ENCODE results near the gene GAPVD1. TPM values are rescaled to one million over a fixed set of nuclear protein-coding genes. Genes with fewer than 3 reads are reported as not detected.
"Not testable (repeated sequence)": the region's sequence is repeated elsewhere in the genome, so short reads cannot be mapped to it uniquely, and the experiment has no call there.

GAPVD1 gene
- polyA plus RNA-seq, 2 of the 4 experiments (the other 2 are of a cell fraction), result 18.2 to 23.0 TPM

DNA sequence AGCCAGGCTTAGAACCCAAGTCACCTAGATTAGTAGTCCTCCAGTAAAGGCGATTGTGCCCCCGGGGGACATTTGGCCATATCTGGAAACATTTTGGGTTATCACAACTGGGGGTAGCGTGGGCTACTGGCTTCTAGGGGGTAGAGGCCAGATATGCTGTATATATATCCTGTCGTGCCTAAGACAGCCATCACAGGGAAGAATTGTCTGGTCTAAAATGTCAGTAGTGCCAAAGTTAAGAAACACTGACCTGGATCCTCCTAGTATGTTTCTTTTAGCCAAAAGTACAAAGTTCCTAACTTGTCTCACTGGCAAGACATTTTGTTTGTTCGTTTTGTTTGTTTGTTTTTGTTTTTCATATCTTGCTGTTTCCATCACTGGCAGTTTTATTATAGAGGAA is 47.4 kb upstream of the GAPVD1 start:
- H3K4me2 ChIP-seq, result no peak overlapping the region
- DNase-seq (ENCODE audit: low read depth in 1 of 2, low spot score in 1 of 2), result no peak
- H3K9me3 ChIP-seq, result no peaks in the 10 kb centered on the region
- no peaks in the 10 kb centered on the region for H3K4me1 ChIP-seq
- WGBS (ENCODE audit: missing lambda C conversion rate), result 77% methylated on average over 5 of the region's 5 CpGs
- ATAC-seq, result no peak
- POLR2A ChIA-PET, result no interaction called here
- CTCF ChIA-PET, result no interaction called here
- no peak overlapping the region for H3K27ac ChIP-seq
- TF ChIP-seq FOSL2 (IDR thresholded peaks at IDR 0.05) (no peak), FOSL2 (CRISPR knock-in tag; IDR thresholded peaks at IDR 0.05) (no peak), SREBF2 (IDR thresholded peaks at IDR 0.05) (no peak), CBX8 (IDR thresholded peaks at IDR 0.05) (no peak), ZSCAN20 (CRISPR knock-in tag; IDR thresholded peaks at IDR 0.05) (no peak), NFE2L2 (conservative IDR thresholded peaks at IDR 0.05; ENCODE audit: low read length) (no peak), MAFK (IDR thresholded peaks at IDR 0.05; ENCODE audit: partially characterized antibody) (no peak), NPAS2 (CRISPR knock-in tag; IDR thresholded peaks at IDR 0.05; ENCODE audit: borderline replicate concordance) (no peak), EHF (CRISPR knock-in tag; IDR thresholded peaks at IDR 0.05) (no peak), RFX5 (IDR thresholded peaks at IDR 0.05) (no peak)
- TF ChIP-seq, protein P1, sequence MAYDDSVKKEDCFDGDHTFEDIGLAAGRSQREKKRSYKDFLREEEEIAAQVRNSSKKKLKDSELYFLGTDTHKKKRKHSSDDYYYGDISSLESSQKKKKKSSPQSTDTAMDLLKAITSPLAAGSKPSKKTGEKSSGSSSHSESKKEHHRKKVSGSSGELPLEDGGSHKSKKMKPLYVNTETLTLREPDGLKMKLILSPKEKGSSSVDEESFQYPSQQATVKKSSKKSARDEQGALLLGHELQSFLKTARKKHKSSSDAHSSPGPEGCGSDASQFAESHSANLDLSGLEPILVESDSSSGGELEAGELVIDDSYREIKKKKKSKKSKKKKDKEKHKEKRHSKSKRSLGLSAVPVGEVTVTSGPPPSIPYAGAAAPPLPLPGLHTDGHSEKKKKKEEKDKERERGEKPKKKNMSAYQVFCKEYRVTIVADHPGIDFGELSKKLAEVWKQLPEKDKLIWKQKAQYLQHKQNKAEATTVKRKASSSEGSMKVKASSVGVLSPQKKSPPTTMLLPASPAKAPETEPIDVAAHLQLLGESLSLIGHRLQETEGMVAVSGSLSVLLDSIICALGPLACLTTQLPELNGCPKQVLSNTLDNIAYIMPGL (CRISPR knock-in tag; IDR thresholded peaks at IDR 0.05; ENCODE audit: borderline replicate concordance), result no peak
- TF ChIP-seq, protein P2, sequence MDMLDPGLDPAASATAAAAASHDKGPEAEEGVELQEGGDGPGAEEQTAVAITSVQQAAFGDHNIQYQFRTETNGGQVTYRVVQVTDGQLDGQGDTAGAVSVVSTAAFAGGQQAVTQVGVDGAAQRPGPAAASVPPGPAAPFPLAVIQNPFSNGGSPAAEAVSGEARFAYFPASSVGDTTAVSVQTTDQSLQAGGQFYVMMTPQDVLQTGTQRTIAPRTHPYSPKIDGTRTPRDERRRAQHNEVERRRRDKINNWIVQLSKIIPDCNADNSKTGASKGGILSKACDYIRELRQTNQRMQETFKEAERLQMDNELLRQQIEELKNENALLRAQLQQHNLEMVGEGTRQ (IDR thresholded peaks at IDR 0.05), result no peak
- FAIRE-seq, result no peak
- H3K4me3 ChIP-seq, result no peak overlapping the region

DNA sequence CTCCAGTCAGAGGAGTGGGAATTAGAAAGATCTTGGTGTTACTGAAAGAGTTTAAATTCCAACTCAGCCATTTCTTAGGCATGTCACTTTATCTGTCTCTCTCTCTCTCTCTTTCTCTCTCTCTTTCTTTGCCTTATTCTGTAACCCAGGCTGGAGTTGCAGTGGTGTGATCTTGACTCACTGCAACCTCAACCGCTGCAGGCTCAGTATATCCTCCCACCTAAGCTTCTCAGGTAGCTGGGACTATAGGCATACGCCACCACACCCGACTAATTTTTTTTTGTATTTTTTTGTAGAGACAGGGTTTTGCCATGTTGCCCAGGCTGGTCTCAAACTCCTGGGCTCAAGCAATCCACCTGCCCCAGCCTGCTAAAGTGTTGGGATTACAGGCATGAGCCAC is 43.0 kb upstream of the GAPVD1 start:
- POLR2A ChIA-PET, result interaction anchor here (0.6 to 2.4 kb wide), 2 partner anchors 12 to 22 kb away, joined by 4 to 11 read pairs; partner anchors contain the start of gene HSPA5
- Histone ChIP-seq H3K4me3 (no peak overlapping the region), H3K4me1 (no peaks in the 10 kb centered on the region), H3K27ac (no peak overlapping the region), H3K4me2 (no peak overlapping the region), H3K9me3 (no peaks in the 10 kb centered on the region)
- no peak for TF ChIP-seq EP300 (IDR thresholded peaks at IDR 0.05)
- TF ChIP-seq, protein P3, sequence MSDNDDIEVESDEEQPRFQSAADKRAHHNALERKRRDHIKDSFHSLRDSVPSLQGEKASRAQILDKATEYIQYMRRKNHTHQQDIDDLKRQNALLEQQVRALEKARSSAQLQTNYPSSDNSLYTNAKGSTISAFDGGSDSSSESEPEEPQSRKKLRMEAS (IDR thresholded peaks at IDR 0.05), result no peak
- no peak for TF ChIP-seq KDM1A (IDR thresholded peaks at IDR 0.05; ENCODE audit: low read depth)
- no peak for TF ChIP-seq CBX2 (IDR thresholded peaks at IDR 0.05; ENCODE audit: borderline replicate concordance, low read depth)
- TF ChIP-seq CHD4 (IDR thresholded peaks at IDR 0.05; ENCODE audit: borderline replicate concordance), result no peak
- no peak for TF ChIP-seq RNF2 (IDR thresholded peaks at IDR 0.05; ENCODE audit: borderline replicate concordance, low read depth)
- no peak for TF ChIP-seq JUN (IDR thresholded peaks at IDR 0.05)
- no peak for TF ChIP-seq ZSCAN20 (CRISPR knock-in tag; IDR thresholded peaks at IDR 0.05)
- TF ChIP-seq RFX5 (IDR thresholded peaks at IDR 0.05), result no peak
- TF ChIP-seq SREBF2 (IDR thresholded peaks at IDR 0.05), result no peak
- no peak for TF ChIP-seq POLR2AphosphoS2 (conservative IDR thresholded peaks at IDR 0.05; ENCODE audit: low read length)
- TF ChIP-seq NR3C1 (IDR thresholded peaks at IDR 0.05), result no peak
- TF ChIP-seq BHLHE40 (IDR thresholded peaks at IDR 0.05; ENCODE audit: low read depth, low read length), result no peak
- TF ChIP-seq RARB (CRISPR knock-in tag; IDR thresholded peaks at IDR 0.05), result no peak
- TF ChIP-seq TFCP2L1 (CRISPR knock-in tag; IDR thresholded peaks at IDR 0.05), result no peak
- TF ChIP-seq ZC3H11A (IDR thresholded peaks at IDR 0.05), result no peak
- no peak for TF ChIP-seq HDAC2 (IDR thresholded peaks at IDR 0.05)
- no peak for TF ChIP-seq HOXA7 (CRISPR knock-in tag; IDR thresholded peaks at IDR 0.05)
- DNase-seq (ENCODE audit: low read depth in 1 of 2, low spot score in 1 of 2) (no peak), ATAC-seq (no peak), FAIRE-seq (no peak)
- CTCF ChIA-PET, result no interaction called here
- 99% methylated on average over 3 of the region's 3 CpGs for WGBS (ENCODE audit: missing lambda C conversion rate)

DNA sequence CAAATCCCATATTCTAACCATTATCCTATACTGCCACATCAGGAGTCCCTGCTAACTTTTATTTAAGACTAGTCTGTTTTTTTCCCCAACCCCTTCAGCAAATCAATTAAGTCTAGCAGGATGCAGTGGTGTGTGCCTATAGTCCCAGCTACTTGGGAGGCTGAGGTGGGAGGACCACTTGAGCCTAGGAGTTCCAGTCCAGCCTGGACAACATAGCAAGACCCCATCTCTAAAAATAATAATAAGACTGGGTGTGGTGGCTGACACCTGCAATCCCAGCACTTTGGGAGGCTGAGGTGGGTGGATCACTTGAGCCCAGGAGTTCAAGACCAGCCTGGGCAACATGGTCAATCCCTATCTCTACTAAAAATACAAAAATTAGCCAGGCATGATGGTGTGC is 36.8 kb upstream of the GAPVD1 start:
- H3K4me2 ChIP-seq; H3K4me3 ChIP-seq; H3K27ac ChIP-seq; FAIRE-seq; H3K9me3 ChIP-seq; H3K4me1 ChIP-seq; DNase-seq (ENCODE audit: low read depth in 1 of 2, low spot score in 1 of 2); ATAC-seq: not testable (repeated sequence)
- ChIA-PET CTCF (interaction anchor here (1.3 kb wide), 2 partner anchors 9 to 24 kb away, joined by 3 to 7 read pairs; no protein-coding TSS in a partner anchor), POLR2A (interaction anchor here (4.4 kb wide), 1 partner anchor 16 kb away, joined by 22 read pairs; the partner anchor contains the start of gene HSPA5)

Data from A549 (cell line).